NOMO-1 (cell line): Measurements from ENCODE around the gene GTF2IRD1.
"Not testable (repeated sequence)": the region's sequence is repeated elsewhere in the genome, so short reads cannot be mapped to it uniquely, and the experiment has no call there.

Experiments
- DNase-seq, 2 experiments: peaks; one replicate each; lab custom pipeline; 2025; ENCODE audit not compliant: unreplicated experiment in 2 of 2; lab: John Stamatoyannopoulos, UW

Gene GTF2IRD1

DNA sequence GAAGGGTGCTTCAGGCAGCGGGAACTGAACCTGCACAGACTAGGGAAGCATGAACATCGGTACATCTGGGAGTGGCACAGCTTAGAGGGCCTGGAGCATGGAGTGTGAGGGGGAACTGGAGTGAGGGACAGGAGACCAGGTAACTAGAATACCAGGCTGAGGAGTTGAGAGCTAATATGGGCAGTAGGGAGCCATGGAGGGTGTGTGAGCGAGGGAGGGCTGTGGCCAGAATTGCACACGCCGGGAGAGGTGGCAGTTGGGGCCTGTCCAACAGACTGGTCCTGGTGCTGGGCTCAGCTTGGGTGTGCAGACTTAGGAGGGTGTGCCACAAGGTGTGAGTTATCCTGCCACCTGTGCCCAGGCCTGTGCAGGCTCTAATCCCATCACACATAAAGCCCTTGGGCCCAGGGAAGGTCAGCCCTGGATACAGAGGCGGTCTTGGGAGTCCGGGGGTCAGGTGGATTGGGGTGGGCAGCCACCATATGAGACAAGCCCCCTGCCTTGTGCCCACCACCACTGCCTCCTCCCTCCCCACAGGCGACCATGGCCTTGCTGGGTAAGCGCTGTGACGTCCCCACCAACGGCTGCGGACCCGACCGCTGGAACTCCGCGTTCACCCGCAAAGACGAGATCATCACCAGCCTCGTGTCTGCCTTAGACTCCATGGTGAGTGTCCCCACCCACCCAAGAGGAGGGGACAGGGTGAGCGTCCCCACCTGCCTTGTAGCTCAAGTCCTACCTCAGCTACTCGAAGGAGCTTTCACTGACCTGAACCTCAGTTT is 54.0 kb downstream of the GTF2IRD1 start:
- DNase-seq, result no peak

DNA sequence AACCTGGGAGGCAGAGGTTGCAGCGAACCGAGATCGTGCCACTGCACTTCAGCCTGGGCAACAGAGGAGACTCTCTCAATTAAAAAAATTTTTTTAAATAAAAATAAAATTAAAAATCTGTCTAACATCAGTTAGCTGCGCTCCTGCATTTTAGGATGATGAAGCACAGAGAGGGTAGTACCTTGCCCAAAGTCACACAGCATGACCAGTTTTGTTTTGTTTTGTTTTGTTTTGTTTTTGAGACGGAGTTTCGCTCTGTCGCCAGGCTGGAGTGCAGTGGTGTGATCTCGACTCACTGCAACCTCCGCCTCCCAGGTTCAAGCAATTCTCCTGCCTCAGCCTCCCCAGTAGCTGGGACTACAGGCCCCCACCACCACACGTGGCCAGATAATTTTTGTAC is 55.7 kb downstream of the GTF2IRD1 start:
- DNase-seq, result not testable (repeated sequence)

- DNase-seq, result no peak
Observed at GRCh38 chr7:74511345-74511744, 57.6 kb downstream of the GTF2IRD1 start.

- no peak for DNase-seq
Observed at GRCh38 chr7:74512762-74513161, 59.1 kb downstream of the GTF2IRD1 start.

DNA sequence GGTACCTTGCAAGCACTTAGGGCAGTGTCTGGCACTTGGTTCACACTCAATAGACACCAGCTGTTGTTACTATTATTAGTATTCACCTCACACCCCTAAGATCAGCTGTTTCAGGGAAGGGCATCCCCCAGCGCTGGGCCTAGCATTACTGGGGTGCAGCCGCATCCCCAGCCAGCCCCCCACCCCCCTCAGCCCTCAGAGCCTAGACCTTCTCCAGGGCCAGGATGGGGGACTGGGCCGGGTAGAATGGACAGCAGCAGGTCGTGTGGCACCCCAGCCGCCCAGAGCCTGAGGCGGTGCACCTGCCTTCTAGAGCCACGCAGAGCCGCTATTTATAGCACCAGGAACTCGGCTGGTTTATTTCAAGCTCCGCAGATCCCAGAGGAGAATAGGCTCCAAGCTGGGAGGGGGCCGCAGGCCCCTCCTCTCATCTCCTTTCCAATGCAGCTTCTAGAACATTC is 60.5 kb downstream of the GTF2IRD1 start:
- DNase-seq, result no peak

DNA sequence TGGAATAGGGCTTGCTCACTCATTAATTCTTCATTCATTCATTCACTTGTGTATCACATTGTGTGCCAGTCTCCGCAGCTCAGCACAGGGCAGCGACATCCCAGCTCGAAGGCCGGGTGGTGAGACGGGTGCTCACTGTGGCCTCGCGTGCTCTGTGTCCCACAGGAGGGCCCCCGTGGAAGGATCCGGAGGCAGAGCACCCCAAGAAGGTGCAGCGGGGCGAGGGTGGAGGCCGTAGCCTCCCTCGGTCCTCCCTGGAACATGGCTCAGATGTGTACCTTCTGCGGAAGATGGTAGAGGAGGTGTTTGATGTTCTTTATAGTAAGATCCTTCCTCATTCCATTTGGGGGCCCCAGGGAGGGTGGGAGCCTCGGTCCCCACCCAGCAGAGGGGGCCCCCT is 61.6 kb downstream of the GTF2IRD1 start:
- DNase-seq, result no peak

- no peak for DNase-seq
Observed at GRCh38 chr7:74516214-74516613, 62.5 kb downstream of the GTF2IRD1 start.

DNA sequence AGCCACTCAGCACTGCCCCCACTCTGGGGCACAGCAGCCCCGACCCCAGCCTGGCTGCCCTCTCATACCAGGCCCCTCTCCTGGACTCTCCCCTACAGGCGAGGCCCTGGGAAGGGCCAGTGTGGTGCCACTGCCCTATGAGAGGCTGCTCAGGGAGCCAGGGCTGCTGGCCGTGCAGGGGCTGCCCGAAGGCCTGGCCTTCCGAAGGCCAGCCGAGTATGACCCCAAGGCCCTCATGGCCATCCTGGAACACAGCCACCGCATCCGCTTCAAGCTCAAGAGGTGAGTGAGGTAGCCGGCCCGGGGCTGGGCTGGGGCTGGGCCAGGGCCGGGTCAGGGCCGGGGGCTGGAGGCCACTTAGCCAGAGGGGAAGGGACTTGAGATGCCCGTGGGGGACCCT is 64.3 kb downstream of the GTF2IRD1 start:
- no peak for DNase-seq

- no peak for DNase-seq
Observed at GRCh38 chr7:74518654-74519053, 64.9 kb downstream of the GTF2IRD1 start.

- no peak for DNase-seq
Observed at GRCh38 chr7:74519395-74519794, 65.7 kb downstream of the GTF2IRD1 start.

GRCh38 chr7:74521855-74522254 is 68.1 kb downstream of the GTF2IRD1 start:
- DNase-seq, result no peak

DNA sequence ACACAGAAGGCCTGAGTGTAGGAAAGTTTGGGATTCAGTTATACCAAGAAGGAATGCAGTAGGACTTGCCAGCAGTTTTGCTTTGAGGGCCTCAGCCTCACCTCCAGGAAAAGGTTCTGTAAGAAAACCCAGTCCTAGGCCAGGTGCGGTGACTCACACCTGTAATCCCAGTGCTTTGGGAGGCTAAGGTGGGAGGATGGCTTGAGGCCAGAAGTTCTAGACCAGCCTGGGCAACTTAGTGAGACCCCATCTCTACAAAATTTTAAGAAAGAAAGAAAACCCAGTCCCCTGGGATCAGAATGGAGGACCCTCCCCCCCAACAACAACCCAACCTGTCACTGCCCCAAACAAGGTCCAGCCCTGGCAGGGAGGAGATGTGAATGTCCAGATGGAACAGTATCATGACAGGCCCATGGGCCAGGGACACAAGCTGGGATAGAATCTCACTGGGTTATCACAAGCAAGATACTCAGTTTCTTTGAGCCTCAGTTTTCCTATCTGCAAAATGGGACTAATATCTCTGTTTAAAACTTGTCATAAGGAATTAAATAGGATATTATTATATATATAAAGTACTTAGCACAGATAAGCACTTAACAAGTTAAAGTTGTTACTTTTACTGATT is 68.7 kb downstream of the GTF2IRD1 start:
- no peak for DNase-seq

GRCh38 chr7:74523015-74523414 is 69.3 kb downstream of the GTF2IRD1 start:
- no peak for DNase-seq

DNA sequence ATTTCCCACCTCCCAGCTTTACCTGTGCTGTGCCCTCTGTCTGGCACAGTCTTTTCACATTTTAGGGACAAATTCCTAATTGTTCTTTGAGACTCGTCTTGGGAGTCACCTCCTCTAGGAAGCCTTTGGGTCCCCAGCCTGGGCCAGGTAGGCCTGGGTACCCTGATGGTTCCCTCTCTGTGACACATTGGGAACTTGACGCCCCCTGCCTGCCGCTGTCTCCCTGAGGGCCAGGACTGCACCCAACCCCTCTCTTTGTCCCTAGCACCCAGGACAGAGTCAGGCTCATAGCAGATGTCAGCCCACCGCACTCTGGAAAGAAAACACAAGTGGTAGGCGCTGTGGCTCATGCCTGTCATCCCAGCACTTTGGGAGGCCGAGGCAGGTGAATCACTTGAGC is 71.4 kb downstream of the GTF2IRD1 start:
- no peak for DNase-seq

GRCh38 chr7:74525881-74526280 is 72.2 kb downstream of the GTF2IRD1 start:
- DNase-seq, result no peak

DNA sequence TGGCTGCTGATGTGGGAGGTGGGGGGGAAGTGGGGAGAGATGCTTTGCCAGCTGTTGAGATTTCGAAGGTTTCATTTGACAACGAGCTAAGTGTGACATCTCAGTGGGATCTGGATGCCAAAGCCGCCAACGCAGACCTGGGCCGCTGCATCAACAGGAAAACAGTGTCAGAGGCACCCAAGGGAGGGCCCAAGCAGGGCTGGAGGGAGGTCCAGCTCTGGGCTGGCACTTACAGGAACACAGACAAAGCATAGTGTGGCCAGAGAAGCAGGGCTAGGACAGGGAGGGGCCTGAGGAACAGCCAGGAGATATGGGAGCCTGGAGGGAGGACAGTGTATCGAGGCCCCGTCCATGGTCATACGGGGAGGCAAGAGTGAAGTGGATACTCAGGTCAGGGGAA is 73.1 kb downstream of the GTF2IRD1 start:
- no peak for DNase-seq

- DNase-seq, result no peak
Observed at GRCh38 chr7:74527842-74528241, 74.1 kb downstream of the GTF2IRD1 start.

- not testable (repeated sequence) for DNase-seq
Observed at GRCh38 chr7:74528773-74529172, 75.1 kb downstream of the GTF2IRD1 start.

GRCh38 chr7:74535951-74536356 is 82.2 kb downstream of the GTF2IRD1 start:
- DNase-seq, result no peak

GRCh38 chr7:74541937-74542336 is 88.2 kb downstream of the GTF2IRD1 start:
- not testable (repeated sequence) for DNase-seq

- DNase-seq, result no peak
Observed at GRCh38 chr7:74542558-74543117, 88.9 kb downstream of the GTF2IRD1 start.
